Calu3 (cell line): ENCODE data around the gene C22orf15. TPM values are rescaled to one million over a fixed set of nuclear protein-coding genes. Genes with fewer than 3 reads are reported as not detected.

Source experiments
- BruUV-seq: library from RNA; stranded (reverse); fragments of 400-500 nt; replicated peaks from 2 replicates; lab custom pipeline; 2021; lab: Mats Ljungman, UMichigan
- CTCF ChIA-PET: fragments of 300-600 bp; sonication (Branson Sonifier 250); formaldehyde crosslinking; loops from one replicate; lab custom pipeline; 2022; ENCODE audit warnings: antibody characterized with exemption; lab: Charles Lee
- DNase-seq: peaks from one replicate; pipeline ENCODE4 v3.0.0; 2022
- H3K27ac Mint-ChIP-seq: one replicate; pipeline ENCODE4 v1.8.0; 2022; ENCODE audit warnings: mixed read lengths; ENCODE audit not compliant: unreplicated experiment
- H3K27me3 Mint-ChIP-seq: one replicate; pipeline ENCODE4 v1.8.0; 2022; ENCODE audit warnings: mixed read lengths; ENCODE audit not compliant: unreplicated experiment
- H3K36me3 Mint-ChIP-seq: one replicate; pipeline ENCODE4 v1.8.0; 2022; ENCODE audit warnings: mild to moderate bottlenecking, moderate library complexity, mixed read lengths; ENCODE audit not compliant: insufficient read depth, unreplicated experiment
- H3K4me1 Mint-ChIP-seq: one replicate; pipeline ENCODE4 v1.8.0; 2022; ENCODE audit warnings: mild to moderate bottlenecking, low read depth, mixed read lengths; ENCODE audit not compliant: unreplicated experiment
- H3K4me3 Mint-ChIP-seq: one replicate; pipeline ENCODE4 v1.8.0; 2022; ENCODE audit warnings: mild to moderate bottlenecking, low read depth, moderate library complexity, mixed read lengths; ENCODE audit not compliant: unreplicated experiment
- H3K9me3 Mint-ChIP-seq: one replicate; pipeline ENCODE4 v1.8.0; 2022; ENCODE audit warnings: low read depth, mixed read lengths; ENCODE audit not compliant: unreplicated experiment
- CTCF ChIP-seq: fragments of 200-600 bp; IDR thresholded peaks from one replicate; pipeline ENCODE4 v1.8.0; 2022; ENCODE audit warnings: antibody characterized with exemption; ENCODE audit not compliant: unreplicated experiment
- intact Hi-C: fragments of 100-400 bp; cut with micrococcal nuclease; formaldehyde crosslinking; loops from one replicate; pipeline ENCODE4 v1.10.0; 2022; ENCODE audit not compliant: unreplicated experiment
- total RNA-seq: library from RNA; stranded (reverse); gene quantifications from 2 replicates; pipeline ENCODE4 v1.2.3, GENCODE V29; 2022

C22orf15 gene
- total RNA-seq, 1 experiment from 2014 or later = not detected

GRCh38 chr22:23767303-23767672 lies 4.5 kb downstream of the C22orf15 start:
- H3K36me3 Mint-ChIP-seq = peaks cover 24% of the 10 kb centered on the region
- no peak for TF ChIP-seq CTCF
- no peaks in the 10 kb centered on the region for H3K27me3 Mint-ChIP-seq
- intact Hi-C loops = loop anchor here (5.0 kb wide), 1 partner anchor 80 kb away; no protein-coding TSS in a partner anchor
- no TSS peak for BruUV-seq
- H3K9me3 Mint-ChIP-seq = no peaks in the 10 kb centered on the region
- CTCF ChIA-PET = interaction anchor here (0.6 to 1.0 kb wide), 3 partner anchors 49 to 90 kb away, joined by 3 to 6 read pairs (median 4); partner anchors contain the start of gene SLC2A11
- peak overlapping the region; percentile 87 for H3K4me3 Mint-ChIP-seq
- H3K27ac Mint-ChIP-seq = no peak overlapping the region
- H3K4me1 Mint-ChIP-seq = peaks cover 11% of the 10 kb centered on the region
- no peak for DNase-seq

DNA sequence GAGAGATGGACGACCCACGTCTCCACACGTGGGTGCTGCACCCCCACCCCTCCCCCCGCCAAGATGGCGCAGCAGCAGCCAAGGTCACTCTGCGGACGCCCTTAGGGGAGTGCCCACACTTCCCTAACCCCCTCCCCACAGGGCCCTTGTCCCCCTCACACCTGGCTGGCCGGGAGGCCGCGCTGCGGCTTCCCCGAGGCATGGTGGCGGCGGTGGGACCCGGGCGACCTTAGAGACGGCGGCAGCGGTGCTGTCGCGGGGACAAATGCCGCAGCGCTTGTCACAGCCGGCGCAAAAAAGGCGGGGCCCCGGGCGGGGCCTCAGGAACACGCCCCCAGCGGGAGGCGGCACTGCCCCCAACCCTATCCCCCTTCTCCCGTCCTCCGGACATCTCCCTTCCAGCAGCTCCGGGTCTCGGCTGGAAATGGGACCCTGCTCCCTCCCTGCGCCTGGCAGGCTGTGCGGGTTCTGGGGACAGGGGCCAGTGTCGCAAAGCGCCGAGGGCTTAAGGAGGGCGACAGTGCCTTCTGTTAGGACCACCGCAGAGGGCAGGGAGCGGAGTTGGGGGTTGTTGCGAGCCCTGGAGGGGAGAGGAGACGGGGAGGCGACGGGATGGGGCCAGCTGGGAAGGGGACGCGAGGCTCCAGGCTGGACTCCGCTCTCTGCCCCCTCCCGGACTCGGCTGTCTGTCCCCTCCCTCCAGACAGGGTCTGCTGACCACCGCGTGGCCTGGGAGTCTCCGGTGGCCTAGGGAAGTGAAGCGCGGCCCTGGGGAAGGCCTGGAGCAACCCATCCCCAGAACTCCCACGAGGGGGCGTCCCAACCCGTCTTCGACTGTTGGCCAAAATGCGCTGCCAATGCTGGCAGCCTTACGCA lies 5.1 kb downstream of the C22orf15 start, which contains the start of gene CHCHD10:
Gene CHCHD10, minus strand, starts transcription at position 300 of the 876 bp plus-strand sequence. Its CDS starts 98 bp downstream, at position 202.
- Mint-ChIP-seq H3K27me3 (peaks cover 4% of the 10 kb centered on the region), H3K36me3 (peaks cover 19% of the 10 kb centered on the region), H3K4me3 (peak within 1 kb of the TSS; percentile 87), H3K9me3 (no peaks in the 10 kb centered on the region), H3K4me1 (peaks cover 13% of the 10 kb centered on the region), H3K27ac (peak within 1 kb of the TSS; percentile 39)
- peak; percentile 82 for TF ChIP-seq CTCF
- no TSS peak for BruUV-seq
- DNase-seq = peak; percentile 90
- CTCF ChIA-PET = interaction anchor here (0.6 to 1.0 kb wide), 4 partner anchors 49 to 278 kb away, joined by 3 to 6 read pairs (median 4); partner anchors contain the start of gene SLC2A11
- intact Hi-C loops = loop anchor here (5.0 kb wide), 1 partner anchor 79 kb away; no protein-coding TSS in a partner anchor

DNA sequence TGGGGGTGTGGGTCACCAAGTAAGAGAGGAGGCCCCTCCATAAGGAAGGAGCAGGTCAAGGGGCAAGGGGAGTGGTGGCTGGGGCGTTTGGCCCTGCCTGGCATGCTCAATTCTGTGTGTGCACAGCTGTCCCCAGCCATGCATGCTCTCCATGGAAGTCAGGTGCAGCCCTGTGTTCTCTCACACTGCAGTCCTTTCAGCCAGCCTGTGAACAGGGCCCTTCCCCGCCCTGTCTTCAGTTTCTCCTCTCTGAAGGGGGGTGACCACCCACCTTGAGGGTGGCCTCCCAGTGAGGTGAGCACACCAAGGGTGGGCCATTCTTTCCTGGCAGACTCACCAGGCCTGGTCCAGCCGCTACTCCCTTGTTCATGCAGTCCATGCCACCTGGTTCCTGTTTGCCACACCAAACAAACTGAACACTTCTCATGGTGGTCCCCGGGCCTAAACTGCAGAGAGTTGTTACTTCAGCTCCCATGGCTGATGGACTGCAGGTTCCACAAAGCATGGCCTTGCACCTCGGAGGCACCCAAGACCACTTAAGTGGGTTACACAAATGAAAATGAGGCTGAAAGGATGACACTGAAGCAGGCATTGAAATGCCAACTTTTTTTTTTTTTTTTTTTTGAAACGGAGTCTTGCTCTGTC lies 6.7 kb downstream of the C22orf15 start:
- CTCF ChIA-PET = interaction anchor here (0.8 to 2.0 kb wide), 2 partner anchors 80 kb away, joined by 4 to 20 read pairs; no protein-coding TSS in a partner anchor
- peak overlapping the region; percentile 87 for H3K4me3 Mint-ChIP-seq
- H3K4me1 Mint-ChIP-seq = peaks cover 26% of the 10 kb centered on the region
- TF ChIP-seq CTCF = no peak
- DNase-seq = no peak
- peaks cover 18% of the 10 kb centered on the region for H3K36me3 Mint-ChIP-seq
- no peaks in the 10 kb centered on the region for H3K9me3 Mint-ChIP-seq
- H3K27me3 Mint-ChIP-seq = peaks cover 19% of the 10 kb centered on the region
- H3K27ac Mint-ChIP-seq = no peak overlapping the region
- intact Hi-C loops = loop anchor here (5.0 kb wide), 1 partner anchor 78 kb away; no protein-coding TSS in a partner anchor
- BruUV-seq = no TSS peak

DNA sequence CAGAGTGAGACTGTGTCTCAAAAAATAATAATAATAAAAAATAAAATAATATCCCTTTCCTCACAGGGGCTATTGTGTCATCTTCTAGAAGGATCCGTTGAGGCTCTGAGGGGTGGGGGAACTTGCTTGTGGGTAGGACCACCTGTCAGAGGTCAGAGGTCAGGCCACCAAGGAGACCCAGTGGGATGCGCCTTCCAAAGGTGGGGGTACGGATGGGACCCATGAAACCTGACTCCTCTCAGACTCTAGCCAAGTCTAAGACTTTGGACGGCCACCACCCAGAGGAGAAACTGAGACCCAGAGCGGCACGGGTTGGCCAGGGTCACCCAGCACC lies 9.5 kb downstream of the C22orf15 start:
- H3K4me1 Mint-ChIP-seq = peaks cover 20% of the 10 kb centered on the region
- TF ChIP-seq CTCF = no peak
- no peaks in the 10 kb centered on the region for H3K9me3 Mint-ChIP-seq
- peaks cover 12% of the 10 kb centered on the region for H3K36me3 Mint-ChIP-seq
- H3K4me3 Mint-ChIP-seq = peak overlapping the region; percentile 45
- H3K27me3 Mint-ChIP-seq = peaks cover 26% of the 10 kb centered on the region
- intact Hi-C loops = no loop called here
- DNase-seq = no peak
- CTCF ChIA-PET = no interaction called here
- no peak overlapping the region for H3K27ac Mint-ChIP-seq
- BruUV-seq = no TSS peak
